Suprapubic skin (tissue), 4 donors: Measurements from ENCODE around the gene PRPF4.

Experiments used
- EP300 ChIP-seq: sonication (generic); formaldehyde crosslinking; IDR thresholded peaks from one replicate; pipeline ENCODE4 v1.6.1; 2017; ENCODE audit warnings: antibody characterized with exemption
- POLR2AphosphoS5 ChIP-seq, 3 donors: sonication (generic); formaldehyde crosslinking; IDR thresholded peaks; one replicate each; pipeline ENCODE4 v1.6.1; 2017; ENCODE audit warnings: antibody characterized with exemption in 3 of 3
- TF ChIP-seq, protein P1 (sequence below), 2 donors: fragments of 200-600 bp in 1 of 2; fragments of 450-650 bp in 1 of 2; sonication (generic) in 1 of 2; IDR thresholded peaks; one replicate each; pipeline ENCODE4 v1.5.1; 2016 to 2019; ENCODE audit warnings: antibody characterized with exemption in 2 of 2, mild to moderate bottlenecking in 1 of 2, moderate library complexity in 1 of 2

GRCh38 chr9:113255438-113255837 lies 20.0 kb upstream of the PRPF4 start:
- TF ChIP-seq, protein P1, sequence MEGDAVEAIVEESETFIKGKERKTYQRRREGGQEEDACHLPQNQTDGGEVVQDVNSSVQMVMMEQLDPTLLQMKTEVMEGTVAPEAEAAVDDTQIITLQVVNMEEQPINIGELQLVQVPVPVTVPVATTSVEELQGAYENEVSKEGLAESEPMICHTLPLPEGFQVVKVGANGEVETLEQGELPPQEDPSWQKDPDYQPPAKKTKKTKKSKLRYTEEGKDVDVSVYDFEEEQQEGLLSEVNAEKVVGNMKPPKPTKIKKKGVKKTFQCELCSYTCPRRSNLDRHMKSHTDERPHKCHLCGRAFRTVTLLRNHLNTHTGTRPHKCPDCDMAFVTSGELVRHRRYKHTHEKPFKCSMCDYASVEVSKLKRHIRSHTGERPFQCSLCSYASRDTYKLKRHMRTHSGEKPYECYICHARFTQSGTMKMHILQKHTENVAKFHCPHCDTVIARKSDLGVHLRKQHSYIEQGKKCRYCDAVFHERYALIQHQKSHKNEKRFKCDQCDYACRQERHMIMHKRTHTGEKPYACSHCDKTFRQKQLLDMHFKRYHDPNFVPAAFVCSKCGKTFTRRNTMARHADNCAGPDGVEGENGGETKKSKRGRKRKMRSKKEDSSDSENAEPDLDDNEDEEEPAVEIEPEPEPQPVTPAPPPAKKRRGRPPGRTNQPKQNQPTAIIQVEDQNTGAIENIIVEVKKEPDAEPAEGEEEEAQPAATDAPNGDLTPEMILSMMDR (IDR thresholded peaks at IDR 0.05) = no peak
- no peak for TF ChIP-seq POLR2AphosphoS5 (IDR thresholded peaks at IDR 0.05)
- TF ChIP-seq EP300 = no peak
